ENCODE measurements around the gene SYDE1.

Gene SYDE1

DNA sequence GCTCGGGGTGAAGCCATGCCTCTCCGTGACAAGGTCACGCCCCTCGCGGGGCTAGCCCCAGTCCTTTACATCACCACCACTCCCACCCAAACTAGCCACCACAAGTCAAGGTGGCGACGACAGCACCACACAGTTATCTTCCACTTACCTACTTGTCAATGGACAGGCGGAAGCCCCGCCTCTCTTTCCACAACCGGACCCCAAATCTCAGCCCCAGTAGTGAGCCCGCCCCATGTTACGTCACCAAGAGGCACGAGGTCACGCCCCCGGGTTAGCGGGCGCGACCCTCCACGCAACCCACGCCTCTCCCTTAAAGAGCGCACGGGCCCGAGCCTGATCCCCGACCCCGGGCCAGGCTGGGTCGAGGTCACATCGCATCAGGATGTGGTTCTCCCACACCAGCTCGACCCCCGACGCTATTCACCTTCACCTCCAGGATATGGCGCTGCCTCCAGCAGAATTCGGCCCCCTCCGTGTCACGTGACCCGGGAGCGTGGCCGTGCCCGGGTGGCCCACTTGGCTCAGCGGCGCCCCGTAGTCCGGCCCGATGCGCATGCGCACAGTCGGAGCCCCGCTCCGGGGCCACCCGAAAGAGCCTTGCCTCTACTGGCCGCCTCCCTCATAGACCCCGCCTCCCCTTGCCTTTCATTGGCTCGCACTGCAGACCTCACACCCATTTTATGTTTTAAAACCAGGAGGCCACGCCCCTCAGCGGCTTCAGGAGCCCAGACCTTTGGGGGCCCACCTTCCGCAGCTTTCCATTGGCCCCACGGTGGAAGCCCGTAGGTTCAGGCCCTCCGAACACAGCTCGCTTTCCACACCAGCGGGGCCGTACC, 18.2 kb downstream of the SYDE1 start:
- Histone ChIP-seq H3K9ac (ENCODE audit: low read length in 2 of 2) (peak overlapping the region; percentile 85 to 94), H3K27me3 (ENCODE audit: control insufficient read depth in 1 of 2, insufficient read depth in 2 of 2, low read length in 2 of 2) (no peaks in the 10 kb centered on the region), H3K9me3 (ENCODE audit: control insufficient read depth in 2 of 2, low read length in 2 of 2) (no peaks in the 10 kb centered on the region), H3K36me3 (ENCODE audit: control insufficient read depth in 2 of 2, insufficient read depth in 2 of 2, low read length in 2 of 2) (peaks cover 17 to 19% of the 10 kb centered on the region in 2 donors), H3K4me1 (ENCODE audit: control insufficient read depth, insufficient read depth, low read length) (peaks cover 31% of the 10 kb centered on the region), H3K4me3 (ENCODE audit: low read length in 2 of 2) (peak overlapping the region; percentile 80 to 95), H3K27ac (ENCODE audit: low read length) (peak overlapping the region; percentile 98)

DNA sequence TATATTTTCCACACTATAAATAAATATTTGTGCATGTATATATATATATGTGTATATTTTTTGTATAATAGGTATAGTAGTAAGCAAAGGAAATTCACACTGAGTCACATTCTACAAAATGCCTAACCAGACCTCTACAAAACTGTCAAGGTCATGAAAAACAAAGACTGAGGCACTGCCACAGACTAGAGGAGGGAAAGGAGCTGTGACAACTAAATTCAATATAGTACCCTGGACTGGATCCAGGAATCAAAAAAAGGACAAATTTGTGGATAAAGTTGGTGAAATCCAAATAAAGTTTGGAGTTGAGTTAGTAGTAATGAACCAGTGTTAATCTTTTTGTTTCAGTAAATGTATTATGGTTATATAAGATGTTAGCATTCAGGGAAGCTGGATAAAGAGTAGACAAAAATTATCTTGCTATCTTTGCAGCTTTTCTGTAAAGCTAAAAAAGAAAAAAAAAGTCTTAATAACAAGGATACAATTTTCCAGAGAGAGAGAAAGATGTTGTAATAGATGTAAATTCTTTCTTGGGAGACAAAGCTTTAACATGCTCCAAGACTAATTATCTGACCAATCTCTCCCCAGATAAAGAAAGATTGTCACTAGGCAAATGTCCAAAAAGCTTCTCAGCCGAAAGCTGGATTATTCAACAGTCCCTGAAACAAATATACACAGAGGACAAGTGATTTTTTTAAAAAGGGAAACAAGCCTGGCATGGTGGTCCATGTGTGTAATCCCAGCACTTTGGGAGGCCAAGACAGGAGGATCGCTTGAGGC, 19.1 kb downstream of the SYDE1 start:
- no peaks in the 10 kb centered on the region for H3K27me3 ChIP-seq (ENCODE audit: control insufficient read depth in 1 of 2, insufficient read depth in 2 of 2, low read length in 2 of 2)
- H3K9me3 ChIP-seq (ENCODE audit: control insufficient read depth in 2 of 2, low read length in 2 of 2), result no peaks in the 10 kb centered on the region
- H3K4me3 ChIP-seq (ENCODE audit: low read length in 2 of 2), result peak overlapping the region; percentile 35 to 95
- H3K4me1 ChIP-seq (ENCODE audit: control insufficient read depth, insufficient read depth, low read length), result peaks cover 31% of the 10 kb centered on the region
- H3K27ac ChIP-seq (ENCODE audit: low read length), result no peak overlapping the region
- H3K36me3 ChIP-seq (ENCODE audit: control insufficient read depth in 2 of 2, insufficient read depth in 2 of 2, low read length in 2 of 2), result peaks cover 9 to 10% of the 10 kb centered on the region in 2 donors
- peak overlapping the region; percentile 22 to 64 for H3K9ac ChIP-seq (ENCODE audit: low read length in 2 of 2)

DNA sequence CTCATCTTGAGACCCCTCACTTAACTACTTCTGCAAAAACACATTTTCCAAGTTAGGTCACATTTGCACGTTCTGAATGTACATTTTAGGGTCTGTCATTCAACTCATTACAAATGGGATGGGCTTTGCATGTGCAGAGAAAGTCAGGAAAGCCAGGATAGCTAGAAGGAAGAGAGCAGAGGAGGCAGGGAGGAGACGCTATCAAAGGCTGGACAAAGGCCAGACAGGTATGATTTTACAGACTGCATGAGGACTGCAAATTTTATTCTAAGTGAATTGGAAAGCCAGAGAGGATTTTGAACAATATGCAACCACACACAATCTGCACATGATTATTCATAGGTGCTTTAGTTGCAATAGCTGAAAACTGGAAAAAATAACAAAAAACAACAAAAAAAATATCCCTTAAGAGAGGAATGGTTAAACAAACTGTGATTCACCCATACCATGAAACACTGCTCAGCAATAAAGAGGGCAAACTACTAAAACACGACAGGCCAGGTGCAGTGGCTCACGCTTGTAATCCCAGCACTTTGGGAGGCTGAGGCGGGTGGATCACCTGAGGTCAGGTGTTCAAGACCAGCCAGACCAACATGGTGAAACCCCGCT, 21.1 kb downstream of the SYDE1 start:
- H3K9me3 ChIP-seq (ENCODE audit: control insufficient read depth in 2 of 2, low read length in 2 of 2), result no peaks in the 10 kb centered on the region
- H3K9ac ChIP-seq (ENCODE audit: low read length in 2 of 2), result no peak overlapping the region
- H3K4me3 ChIP-seq (ENCODE audit: low read length in 2 of 2), result no peak overlapping the region
- no peaks in the 10 kb centered on the region for H3K36me3 ChIP-seq (ENCODE audit: control insufficient read depth in 2 of 2, insufficient read depth in 2 of 2, low read length in 2 of 2)
- peaks cover 22% of the 10 kb centered on the region for H3K4me1 ChIP-seq (ENCODE audit: control insufficient read depth, insufficient read depth, low read length)
- no peaks in the 10 kb centered on the region for H3K27me3 ChIP-seq (ENCODE audit: control insufficient read depth in 1 of 2, insufficient read depth in 2 of 2, low read length in 2 of 2)
- no peak overlapping the region for H3K27ac ChIP-seq (ENCODE audit: low read length)

DNA sequence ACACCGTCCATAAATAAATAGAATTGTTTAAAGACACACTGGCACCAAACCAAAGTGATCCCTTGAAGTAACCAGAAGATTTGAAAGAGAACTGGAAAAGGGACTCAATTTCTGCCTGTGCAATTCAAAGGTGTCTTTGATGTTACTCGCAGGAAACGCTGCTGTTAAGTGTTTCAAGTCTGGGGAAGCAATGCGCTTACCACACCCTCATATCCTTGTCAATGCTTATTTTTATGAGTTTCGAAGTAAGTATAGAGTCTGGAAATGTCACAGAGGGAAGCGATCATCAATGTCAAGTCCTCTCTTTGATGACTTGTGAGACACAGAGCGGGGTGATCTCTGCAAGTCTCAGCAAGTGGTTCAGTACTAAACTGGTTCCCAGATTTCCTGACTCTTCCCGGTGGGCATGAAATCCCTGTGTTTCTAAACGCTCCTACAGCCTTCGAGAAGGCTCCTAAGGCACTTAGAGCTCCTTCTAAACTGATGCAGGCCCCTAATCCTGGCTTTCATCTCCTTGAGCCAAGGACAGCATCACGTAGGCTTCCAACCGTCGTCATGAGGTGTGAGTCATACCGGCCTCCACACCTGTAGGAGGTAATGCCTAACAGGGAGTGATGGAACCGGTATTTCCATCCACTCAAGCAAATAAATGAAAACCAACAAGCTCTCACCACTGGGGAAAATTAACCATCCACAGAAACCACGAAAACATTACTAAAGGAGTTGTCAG, 22.8 kb downstream of the SYDE1 start:
- Histone ChIP-seq H3K27ac (ENCODE audit: low read length) (no peak overlapping the region), H3K9ac (ENCODE audit: low read length in 2 of 2) (no peak overlapping the region)

DNA sequence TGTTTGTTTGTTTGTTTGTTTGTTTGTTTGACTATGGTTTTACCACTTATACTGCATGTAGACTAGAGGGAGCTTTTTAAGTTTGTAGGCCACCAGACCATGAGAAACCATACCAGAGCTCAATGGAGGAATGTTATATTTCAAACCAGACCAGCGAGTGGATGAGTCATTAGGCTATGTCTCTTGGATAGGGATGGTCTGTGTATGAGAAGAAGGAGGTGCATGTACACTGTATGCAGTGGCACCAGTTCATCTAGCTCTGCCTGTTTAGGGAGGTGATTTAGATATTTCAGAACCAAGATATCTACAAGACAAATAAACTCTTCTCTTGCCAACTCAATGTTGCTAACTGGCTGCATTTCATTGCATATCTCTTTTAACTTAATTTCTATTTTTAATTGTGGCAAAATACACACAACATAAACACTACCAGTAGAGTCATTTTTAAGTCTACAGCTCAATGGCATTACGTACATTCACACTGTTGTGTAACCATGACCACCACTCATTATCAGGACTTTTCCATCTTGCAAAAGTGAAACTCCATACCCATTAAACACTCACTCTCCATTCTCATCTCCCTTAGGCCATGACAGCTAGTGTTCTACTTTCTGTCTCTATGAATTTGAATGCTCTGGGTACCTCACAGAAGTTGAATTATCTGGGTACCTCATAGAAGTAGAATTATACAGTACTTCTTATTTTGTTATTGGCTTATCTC, 29.2 kb downstream of the SYDE1 start:
- no peak overlapping the region for H3K9ac ChIP-seq (ENCODE audit: low read length in 2 of 2)
- H3K27ac ChIP-seq (ENCODE audit: low read length), result no peak overlapping the region
- H3K4me1 ChIP-seq (ENCODE audit: control insufficient read depth, insufficient read depth, low read length), result no peaks in the 10 kb centered on the region
- H3K27me3 ChIP-seq (ENCODE audit: control insufficient read depth in 1 of 2, insufficient read depth in 2 of 2, low read length in 2 of 2), result no peaks in the 10 kb centered on the region
- H3K4me3 ChIP-seq (ENCODE audit: low read length in 2 of 2), result no peak overlapping the region
- no peaks in the 10 kb centered on the region for H3K36me3 ChIP-seq (ENCODE audit: control insufficient read depth in 2 of 2, insufficient read depth in 2 of 2, low read length in 2 of 2)
- H3K9me3 ChIP-seq (ENCODE audit: control insufficient read depth in 2 of 2, low read length in 2 of 2), result peaks cover 0 to 3% of the 10 kb centered on the region in 2 donors

More for the DNA sequence above, 22.8 kb downstream of the SYDE1 start:
- Histone ChIP-seq H3K36me3 (ENCODE audit: control insufficient read depth in 2 of 2, insufficient read depth in 2 of 2, low read length in 2 of 2) (no peaks in the 10 kb centered on the region), H3K27me3 (ENCODE audit: control insufficient read depth in 1 of 2, insufficient read depth in 2 of 2, low read length in 2 of 2) (no peaks in the 10 kb centered on the region), H3K4me3 (ENCODE audit: low read length in 2 of 2) (no peak overlapping the region), H3K9me3 (ENCODE audit: control insufficient read depth in 2 of 2, low read length in 2 of 2) (no peaks in the 10 kb centered on the region), H3K4me1 (ENCODE audit: control insufficient read depth, insufficient read depth, low read length) (peaks cover 5% of the 10 kb centered on the region)

DNA sequence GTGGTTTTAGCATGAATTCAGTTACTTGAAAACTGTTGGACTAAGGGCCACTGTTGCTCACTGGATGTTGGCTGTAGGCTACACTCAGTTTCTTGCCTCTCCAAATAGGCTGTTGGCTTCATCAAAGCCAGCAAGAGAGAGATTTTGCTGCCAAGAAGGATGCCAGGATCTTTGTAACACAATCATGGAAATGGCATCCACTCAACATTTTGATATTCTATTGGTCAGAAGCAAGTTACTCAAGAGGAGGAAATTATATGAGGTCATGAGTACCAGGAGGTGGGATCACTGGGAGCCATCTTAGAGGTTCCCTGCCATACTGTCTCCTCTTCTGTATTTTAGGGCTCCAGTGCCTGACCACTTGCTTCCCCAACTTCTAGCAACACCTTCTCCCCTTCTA, 30.6 kb downstream of the SYDE1 start:
- H3K27me3 ChIP-seq (ENCODE audit: control insufficient read depth in 1 of 2, insufficient read depth in 2 of 2, low read length in 2 of 2), result no peaks in the 10 kb centered on the region
- H3K9me3 ChIP-seq (ENCODE audit: control insufficient read depth in 2 of 2, low read length in 2 of 2), result peaks cover 0 to 3% of the 10 kb centered on the region in 2 donors
- no peaks in the 10 kb centered on the region for H3K36me3 ChIP-seq (ENCODE audit: control insufficient read depth in 2 of 2, insufficient read depth in 2 of 2, low read length in 2 of 2)
- H3K4me1 ChIP-seq (ENCODE audit: control insufficient read depth, insufficient read depth, low read length), result no peaks in the 10 kb centered on the region
- H3K4me3 ChIP-seq (ENCODE audit: low read length in 2 of 2), result no peak overlapping the region
- H3K27ac ChIP-seq (ENCODE audit: low read length), result no peak overlapping the region
- no peak overlapping the region for H3K9ac ChIP-seq (ENCODE audit: low read length in 2 of 2)

DNA sequence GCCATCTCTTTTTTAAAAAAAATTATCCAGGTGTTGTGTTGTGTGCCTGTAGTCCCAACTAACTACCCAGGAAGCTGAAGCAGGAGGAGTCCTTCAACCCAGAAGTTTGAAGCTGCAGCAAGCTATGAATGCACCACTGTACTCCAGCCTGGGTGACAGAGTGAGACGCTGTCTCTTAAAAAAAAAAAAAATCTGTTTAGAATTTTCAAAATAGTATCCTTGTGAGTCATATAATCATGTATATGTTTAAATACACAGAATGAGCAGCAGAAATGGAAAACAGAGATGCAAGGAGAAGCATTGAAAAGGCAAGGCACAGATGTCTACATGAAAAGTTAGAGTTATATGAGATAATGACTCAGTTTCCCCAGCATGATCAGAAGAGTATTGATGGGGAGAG, 31.2 kb downstream of the SYDE1 start:
- Histone ChIP-seq H3K4me3 (ENCODE audit: low read length in 2 of 2) (no peak overlapping the region), H3K36me3 (ENCODE audit: control insufficient read depth in 2 of 2, insufficient read depth in 2 of 2, low read length in 2 of 2) (no peaks in the 10 kb centered on the region), H3K9me3 (ENCODE audit: control insufficient read depth in 2 of 2, low read length in 2 of 2) (peaks cover 0 to 3% of the 10 kb centered on the region in 2 donors), H3K4me1 (ENCODE audit: control insufficient read depth, insufficient read depth, low read length) (no peaks in the 10 kb centered on the region), H3K9ac (ENCODE audit: low read length in 2 of 2) (no peak overlapping the region), H3K27me3 (ENCODE audit: control insufficient read depth in 1 of 2, insufficient read depth in 2 of 2, low read length in 2 of 2) (no peaks in the 10 kb centered on the region), H3K27ac (ENCODE audit: low read length) (no peak overlapping the region)

DNA sequence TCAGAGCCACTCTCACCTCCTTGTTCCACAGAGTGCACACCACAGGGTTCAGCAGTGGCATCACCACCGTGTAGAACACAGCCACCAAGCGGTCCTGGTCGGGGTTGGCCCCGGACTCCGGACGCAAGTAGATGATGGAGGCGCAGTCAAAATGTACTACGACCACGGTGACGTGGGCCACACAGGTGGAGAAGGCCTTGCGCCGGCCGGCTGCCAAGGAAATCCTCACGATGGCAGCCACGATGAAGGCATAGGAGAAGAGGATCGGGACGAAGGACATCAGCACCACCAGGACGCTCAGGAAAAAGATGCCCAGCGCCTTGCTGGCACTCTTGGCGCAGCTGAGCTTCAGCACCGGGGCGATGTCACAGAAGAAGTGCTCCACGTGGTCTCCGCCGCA, 33.9 kb downstream of the SYDE1 start:
- Histone ChIP-seq H3K27me3 (ENCODE audit: control insufficient read depth in 1 of 2, insufficient read depth in 2 of 2, low read length in 2 of 2) (no peaks in the 10 kb centered on the region), H3K4me1 (ENCODE audit: control insufficient read depth, insufficient read depth, low read length) (no peaks in the 10 kb centered on the region), H3K36me3 (ENCODE audit: control insufficient read depth in 2 of 2, insufficient read depth in 2 of 2, low read length in 2 of 2) (no peaks in the 10 kb centered on the region), H3K9me3 (ENCODE audit: control insufficient read depth in 2 of 2, low read length in 2 of 2) (peaks cover 0 to 3% of the 10 kb centered on the region in 2 donors), H3K4me3 (ENCODE audit: low read length in 2 of 2) (no peak overlapping the region), H3K27ac (ENCODE audit: low read length) (no peak overlapping the region), H3K9ac (ENCODE audit: low read length in 2 of 2) (no peak overlapping the region)

DNA sequence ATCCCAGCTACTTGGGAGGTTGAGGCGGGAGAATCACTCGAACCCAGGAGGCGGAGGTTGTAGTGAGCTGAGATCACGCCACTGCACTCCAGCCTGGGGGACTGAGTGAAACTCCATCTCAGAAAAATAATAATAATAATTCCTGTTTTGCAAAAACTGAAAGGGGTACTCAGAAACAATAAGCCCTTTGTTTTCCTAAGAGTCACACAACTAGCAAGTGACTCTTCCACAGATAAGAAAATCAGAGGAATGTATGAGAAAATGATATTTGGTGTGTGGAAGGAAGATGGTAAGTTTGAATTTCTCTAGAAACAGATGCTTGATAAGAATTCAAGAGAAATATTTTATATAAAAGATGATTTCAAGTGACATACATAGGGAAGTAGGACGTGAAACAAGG, 35.1 kb downstream of the SYDE1 start:
- Histone ChIP-seq H3K4me3 (ENCODE audit: low read length in 2 of 2) (no peak overlapping the region), H3K4me1 (ENCODE audit: control insufficient read depth, insufficient read depth, low read length) (no peaks in the 10 kb centered on the region), H3K9ac (ENCODE audit: low read length in 2 of 2) (no peak overlapping the region), H3K36me3 (ENCODE audit: control insufficient read depth in 2 of 2, insufficient read depth in 2 of 2, low read length in 2 of 2) (no peaks in the 10 kb centered on the region), H3K9me3 (ENCODE audit: control insufficient read depth in 2 of 2, low read length in 2 of 2) (peaks cover 0 to 3% of the 10 kb centered on the region in 2 donors), H3K27me3 (ENCODE audit: control insufficient read depth in 1 of 2, insufficient read depth in 2 of 2, low read length in 2 of 2) (no peaks in the 10 kb centered on the region), H3K27ac (ENCODE audit: low read length) (no peak overlapping the region)
